ENCODE measurements around the gene MAG.

Gene MAG

DNA sequence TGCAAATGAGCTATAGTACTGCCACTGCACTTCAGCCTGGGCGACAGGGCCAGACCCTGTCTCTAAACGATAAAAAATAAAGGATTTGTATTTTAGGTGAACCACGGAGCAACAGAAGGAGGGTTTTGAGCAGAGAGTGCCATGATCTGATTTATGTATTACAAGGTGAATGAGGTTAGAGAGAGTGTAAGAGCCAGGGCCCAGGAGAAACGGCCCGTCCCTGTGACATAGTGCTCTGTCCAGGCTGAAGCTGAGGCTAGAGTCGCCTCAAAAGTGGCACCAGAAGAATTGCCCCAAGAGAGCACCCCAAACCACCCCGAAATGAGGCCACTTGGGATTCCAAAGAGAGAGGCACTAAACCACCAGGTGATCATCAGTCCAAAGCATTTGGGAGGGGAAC is 16.9 kb downstream of the MAG start:
- H3K9me3 ChIP-seq (ENCODE audit: control insufficient read depth in 5 of 5, low read length in 5 of 5): no peaks in the 10 kb centered on the region
- H3K4me3 ChIP-seq (ENCODE audit: low read depth in 1 of 5, low read length in 5 of 5): no peak overlapping the region
- no peak overlapping the region for H3K27ac ChIP-seq (ENCODE audit: low read depth, low read length)
- peaks cover 0 to 7% (median 0%) of the 10 kb centered on the region in 5 donors for H3K4me1 ChIP-seq (ENCODE audit: control insufficient read depth in 5 of 5, insufficient read depth in 5 of 5, low read length in 5 of 5)
- H3K9ac ChIP-seq (ENCODE audit: low read length in 5 of 5): no peak overlapping the region
- no peaks in the 10 kb centered on the region for H3K36me3 ChIP-seq (ENCODE audit: control insufficient read depth in 5 of 5, insufficient read depth in 5 of 5, low read length in 5 of 5)
- H3K27me3 ChIP-seq (ENCODE audit: control insufficient read depth in 5 of 5, insufficient read depth in 4 of 5, low read length in 5 of 5): peaks cover 3 to 17% (median 7%) of the 10 kb centered on the region in 5 donors

DNA sequence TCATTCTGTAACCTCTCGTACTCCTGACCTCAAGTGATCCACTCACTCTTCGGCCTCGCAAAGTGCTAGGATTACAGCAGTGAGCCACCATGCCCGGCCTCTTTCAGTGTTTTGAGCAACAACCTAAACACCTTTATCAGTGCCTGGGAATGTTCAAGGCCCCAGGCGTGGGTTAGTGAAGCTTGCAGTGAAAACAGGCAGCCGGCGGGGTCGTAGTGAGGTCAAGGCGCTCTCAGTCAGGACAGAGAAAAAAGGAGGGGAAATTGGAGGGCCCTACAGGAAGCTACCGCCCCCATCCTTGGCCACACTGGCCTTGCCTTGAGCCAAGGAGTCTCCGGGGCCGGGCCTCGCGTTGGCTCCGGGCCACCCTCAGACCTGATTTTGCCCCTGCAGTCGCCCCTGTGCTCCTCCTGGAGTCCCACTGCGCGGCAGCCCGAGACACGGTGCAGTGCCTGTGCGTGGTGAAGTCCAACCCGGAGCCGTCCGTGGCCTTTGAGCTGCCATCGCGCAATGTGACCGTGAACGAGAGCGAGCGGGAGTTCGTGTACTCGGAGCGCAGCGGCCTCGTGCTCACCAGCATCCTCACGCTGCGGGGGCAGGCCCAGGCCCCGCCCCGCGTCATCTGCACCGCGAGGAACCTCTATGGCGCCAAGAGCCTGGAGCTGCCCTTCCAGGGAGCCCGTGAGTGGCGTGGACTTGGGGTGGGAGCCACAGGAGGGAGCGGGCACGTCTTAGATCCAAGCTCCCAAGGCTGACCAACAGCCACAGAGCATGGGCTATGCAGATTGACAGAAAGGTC is 17.7 kb downstream of the MAG start:
- peaks cover 0 to 7% (median 0%) of the 10 kb centered on the region in 5 donors for H3K4me1 ChIP-seq (ENCODE audit: control insufficient read depth in 5 of 5, insufficient read depth in 5 of 5, low read length in 5 of 5)
- no peak overlapping the region for H3K4me3 ChIP-seq (ENCODE audit: low read depth in 1 of 5, low read length in 5 of 5)
- H3K27ac ChIP-seq (ENCODE audit: low read depth, low read length): no peak overlapping the region
- H3K9me3 ChIP-seq (ENCODE audit: control insufficient read depth in 5 of 5, low read length in 5 of 5): no peaks in the 10 kb centered on the region
- no peak overlapping the region for H3K9ac ChIP-seq (ENCODE audit: low read length in 5 of 5)
- H3K27me3 ChIP-seq (ENCODE audit: control insufficient read depth in 5 of 5, insufficient read depth in 4 of 5, low read length in 5 of 5): peaks cover 3 to 20% (median 5%) of the 10 kb centered on the region in 5 donors
- H3K36me3 ChIP-seq (ENCODE audit: control insufficient read depth in 5 of 5, insufficient read depth in 5 of 5, low read length in 5 of 5): no peaks in the 10 kb centered on the region

DNA sequence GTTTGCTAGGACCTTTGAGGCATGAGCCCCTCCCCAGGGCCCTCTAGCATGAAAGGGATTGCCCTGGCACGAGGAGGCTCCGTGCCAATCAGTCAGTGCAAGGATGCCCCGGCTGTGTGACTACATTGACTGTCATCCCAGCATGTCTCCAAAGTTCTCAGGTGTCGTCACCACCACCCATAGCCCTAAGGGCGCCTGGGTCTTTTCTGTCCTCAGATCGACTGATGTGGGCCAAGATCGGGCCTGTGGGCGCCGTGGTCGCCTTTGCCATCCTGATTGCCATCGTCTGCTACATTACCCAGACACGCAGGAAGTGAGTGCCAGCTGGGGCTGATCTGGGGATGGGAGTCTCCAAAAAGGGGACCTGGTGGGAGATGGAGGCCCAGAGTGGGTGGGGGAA is 18.4 kb downstream of the MAG start:
- no peak overlapping the region for H3K27ac ChIP-seq (ENCODE audit: low read depth, low read length)
- peaks cover 3 to 17% (median 5%) of the 10 kb centered on the region in 5 donors for H3K27me3 ChIP-seq (ENCODE audit: control insufficient read depth in 5 of 5, insufficient read depth in 4 of 5, low read length in 5 of 5)
- no peak overlapping the region for H3K4me3 ChIP-seq (ENCODE audit: low read depth in 1 of 5, low read length in 5 of 5)
- no peak overlapping the region for H3K9ac ChIP-seq (ENCODE audit: low read length in 5 of 5)
- no peaks in the 10 kb centered on the region for H3K9me3 ChIP-seq (ENCODE audit: control insufficient read depth in 5 of 5, low read length in 5 of 5)
- H3K36me3 ChIP-seq (ENCODE audit: control insufficient read depth in 5 of 5, insufficient read depth in 5 of 5, low read length in 5 of 5): no peaks in the 10 kb centered on the region
- peaks cover 0 to 7% (median 0%) of the 10 kb centered on the region in 5 donors for H3K4me1 ChIP-seq (ENCODE audit: control insufficient read depth in 5 of 5, insufficient read depth in 5 of 5, low read length in 5 of 5)

DNA sequence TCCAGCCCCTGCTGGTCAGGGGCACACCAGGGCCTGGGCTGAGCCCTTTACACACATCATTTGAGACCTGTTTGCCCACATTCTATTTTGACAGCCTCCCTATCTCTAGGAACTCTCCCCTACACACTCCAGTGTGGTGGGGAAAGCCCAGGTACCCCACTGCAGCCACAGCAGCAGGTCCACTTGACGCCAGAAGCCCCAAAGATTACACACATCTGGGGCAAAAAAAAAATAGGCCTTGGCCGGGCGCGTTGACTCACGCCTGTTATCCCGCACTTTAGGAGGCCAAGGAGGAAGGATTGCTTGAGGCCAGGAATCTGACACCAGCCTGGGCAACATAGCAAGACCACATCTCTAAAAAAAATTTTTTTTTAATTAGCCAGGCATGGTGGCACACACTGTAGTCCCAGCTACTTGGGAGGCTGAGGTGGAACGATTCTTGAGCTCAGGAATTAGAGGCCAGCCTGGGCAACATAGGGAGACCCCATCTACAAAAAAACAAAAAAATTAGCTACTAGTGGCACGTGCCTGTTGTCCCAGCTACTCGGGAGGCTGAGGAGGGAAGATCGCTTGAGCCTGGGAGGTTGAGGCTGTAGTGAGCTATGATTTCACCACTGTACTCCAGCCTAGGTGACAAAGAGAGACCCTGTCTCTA is 19.0 kb downstream of the MAG start:
- H3K36me3 ChIP-seq (ENCODE audit: control insufficient read depth in 5 of 5, insufficient read depth in 5 of 5, low read length in 5 of 5): no peaks in the 10 kb centered on the region
- H3K27ac ChIP-seq (ENCODE audit: low read depth, low read length): no peak overlapping the region
- no peak overlapping the region for H3K4me3 ChIP-seq (ENCODE audit: low read depth in 1 of 5, low read length in 5 of 5)
- H3K4me1 ChIP-seq (ENCODE audit: control insufficient read depth in 5 of 5, insufficient read depth in 5 of 5, low read length in 5 of 5): peaks cover 0 to 7% (median 0%) of the 10 kb centered on the region in 5 donors
- H3K27me3 ChIP-seq (ENCODE audit: control insufficient read depth in 5 of 5, insufficient read depth in 4 of 5, low read length in 5 of 5): peaks cover 3 to 14% (median 9%) of the 10 kb centered on the region in 5 donors
- H3K9ac ChIP-seq (ENCODE audit: low read length in 5 of 5): no peak overlapping the region
- H3K9me3 ChIP-seq (ENCODE audit: control insufficient read depth in 5 of 5, low read length in 5 of 5): no peaks in the 10 kb centered on the region

DNA sequence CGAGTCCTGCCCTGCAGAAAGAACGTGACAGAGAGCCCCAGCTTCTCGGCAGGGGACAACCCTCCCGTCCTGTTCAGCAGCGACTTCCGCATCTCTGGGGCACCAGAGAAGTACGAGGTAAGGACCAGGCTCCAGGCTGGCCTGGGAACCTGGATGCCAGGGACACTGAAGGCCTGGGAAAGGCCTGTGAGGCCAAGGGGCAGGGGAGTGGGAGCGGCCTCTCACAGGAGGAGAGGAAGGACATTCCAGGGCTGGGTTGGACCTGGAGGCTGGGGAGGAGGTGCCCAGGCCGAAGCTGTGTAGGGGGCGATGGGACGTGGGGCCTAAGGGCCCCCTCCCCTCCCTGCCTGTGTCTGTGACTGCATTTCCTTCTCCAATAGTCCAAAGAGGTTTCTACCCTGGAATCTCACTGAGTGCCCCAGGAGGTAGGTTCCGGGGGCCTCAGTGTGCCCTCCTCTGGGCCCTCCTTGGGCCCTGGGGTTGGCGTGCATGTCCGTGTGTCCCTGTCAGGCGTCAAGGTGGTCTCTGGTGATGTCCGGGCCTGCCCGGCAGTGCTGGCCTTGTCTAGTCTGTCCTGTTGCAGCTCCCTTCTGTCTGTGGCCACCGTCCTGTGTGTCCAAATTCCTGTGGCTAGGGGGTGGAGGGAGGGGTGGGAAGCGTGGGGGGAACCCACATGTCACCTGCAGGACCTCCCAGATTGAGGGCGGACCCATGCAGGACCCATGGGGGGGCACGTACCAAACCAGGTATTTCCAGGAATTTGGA is 20.1 kb downstream of the MAG start:
- Histone ChIP-seq H3K27me3 (ENCODE audit: control insufficient read depth in 5 of 5, insufficient read depth in 4 of 5, low read length in 5 of 5) (peaks cover 3 to 12% (median 9%) of the 10 kb centered on the region in 5 donors), H3K9ac (ENCODE audit: low read length in 5 of 5) (no peak overlapping the region), H3K27ac (ENCODE audit: low read depth, low read length) (no peak overlapping the region), H3K9me3 (ENCODE audit: control insufficient read depth in 5 of 5, low read length in 5 of 5) (no peaks in the 10 kb centered on the region), H3K36me3 (ENCODE audit: control insufficient read depth in 5 of 5, insufficient read depth in 5 of 5, low read length in 5 of 5) (no peaks in the 10 kb centered on the region), H3K4me1 (ENCODE audit: control insufficient read depth in 5 of 5, insufficient read depth in 5 of 5, low read length in 5 of 5) (peaks cover 0 to 7% (median 0%) of the 10 kb centered on the region in 5 donors), H3K4me3 (ENCODE audit: low read depth in 1 of 5, low read length in 5 of 5) (no peak overlapping the region)

DNA sequence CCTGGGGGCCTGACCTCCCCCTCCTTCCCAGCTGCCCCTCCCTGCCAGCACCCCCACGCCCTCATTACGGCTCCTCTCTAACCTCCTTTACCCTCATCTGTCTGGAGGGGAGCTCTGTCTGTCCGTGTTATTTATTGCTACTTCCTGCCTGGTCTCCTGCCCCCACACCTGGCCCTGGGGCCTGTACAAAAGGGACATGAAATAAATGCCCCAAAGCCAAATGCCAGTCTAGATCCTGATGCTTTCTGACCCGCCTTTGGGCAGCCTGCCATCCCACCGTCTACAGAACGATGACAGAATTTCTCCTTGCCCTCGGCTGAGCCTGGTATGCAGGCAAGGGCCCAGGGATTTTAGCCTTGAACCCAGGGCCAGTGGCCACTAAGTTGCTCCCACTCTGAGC is 21.6 kb downstream of the MAG start:
- H3K27ac ChIP-seq (ENCODE audit: low read depth, low read length): no peak overlapping the region
- H3K4me1 ChIP-seq (ENCODE audit: control insufficient read depth in 5 of 5, insufficient read depth in 5 of 5, low read length in 5 of 5): peaks cover 0 to 17% (median 2%) of the 10 kb centered on the region in 5 donors
- no peak overlapping the region for H3K9ac ChIP-seq (ENCODE audit: low read length in 5 of 5)
- peaks cover 0 to 12% (median 4%) of the 10 kb centered on the region in 5 donors for H3K27me3 ChIP-seq (ENCODE audit: control insufficient read depth in 5 of 5, insufficient read depth in 4 of 5, low read length in 5 of 5)
- H3K36me3 ChIP-seq (ENCODE audit: control insufficient read depth in 5 of 5, insufficient read depth in 5 of 5, low read length in 5 of 5): no peaks in the 10 kb centered on the region
- no peak overlapping the region for H3K4me3 ChIP-seq (ENCODE audit: low read depth in 1 of 5, low read length in 5 of 5)
- H3K9me3 ChIP-seq (ENCODE audit: control insufficient read depth in 5 of 5, low read length in 5 of 5): no peaks in the 10 kb centered on the region

DNA sequence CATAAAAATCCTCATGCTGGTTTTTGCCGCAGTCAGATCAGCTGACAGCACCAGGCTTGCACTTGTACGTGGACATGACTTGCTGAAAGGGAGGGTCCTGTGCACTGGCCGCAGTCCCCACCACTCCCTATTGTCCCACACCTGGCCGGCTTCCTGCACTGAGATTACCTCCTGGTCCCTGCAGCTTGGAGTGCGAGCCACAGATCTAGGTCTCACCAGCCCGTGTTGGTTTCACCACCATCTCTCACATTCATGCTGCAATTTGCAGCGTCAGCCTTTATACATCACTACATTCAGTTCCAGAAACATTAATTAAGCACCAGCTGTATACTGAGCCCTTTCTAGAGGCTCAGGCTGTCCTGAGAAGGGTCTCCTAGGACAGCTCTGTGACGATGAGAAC is 22.1 kb downstream of the MAG start:
- Histone ChIP-seq H3K27me3 (ENCODE audit: control insufficient read depth in 5 of 5, insufficient read depth in 4 of 5, low read length in 5 of 5) (peaks cover 0 to 15% (median 4%) of the 10 kb centered on the region in 5 donors), H3K4me1 (ENCODE audit: control insufficient read depth in 5 of 5, insufficient read depth in 5 of 5, low read length in 5 of 5) (peaks cover 0 to 21% (median 7%) of the 10 kb centered on the region in 5 donors), H3K9ac (ENCODE audit: low read length in 5 of 5) (no peak overlapping the region), H3K9me3 (ENCODE audit: control insufficient read depth in 5 of 5, low read length in 5 of 5) (no peaks in the 10 kb centered on the region), H3K4me3 (ENCODE audit: low read depth in 1 of 5, low read length in 5 of 5) (no peak overlapping the region), H3K27ac (ENCODE audit: low read depth, low read length) (no peak overlapping the region), H3K36me3 (ENCODE audit: control insufficient read depth in 5 of 5, insufficient read depth in 5 of 5, low read length in 5 of 5) (no peaks in the 10 kb centered on the region)

DNA sequence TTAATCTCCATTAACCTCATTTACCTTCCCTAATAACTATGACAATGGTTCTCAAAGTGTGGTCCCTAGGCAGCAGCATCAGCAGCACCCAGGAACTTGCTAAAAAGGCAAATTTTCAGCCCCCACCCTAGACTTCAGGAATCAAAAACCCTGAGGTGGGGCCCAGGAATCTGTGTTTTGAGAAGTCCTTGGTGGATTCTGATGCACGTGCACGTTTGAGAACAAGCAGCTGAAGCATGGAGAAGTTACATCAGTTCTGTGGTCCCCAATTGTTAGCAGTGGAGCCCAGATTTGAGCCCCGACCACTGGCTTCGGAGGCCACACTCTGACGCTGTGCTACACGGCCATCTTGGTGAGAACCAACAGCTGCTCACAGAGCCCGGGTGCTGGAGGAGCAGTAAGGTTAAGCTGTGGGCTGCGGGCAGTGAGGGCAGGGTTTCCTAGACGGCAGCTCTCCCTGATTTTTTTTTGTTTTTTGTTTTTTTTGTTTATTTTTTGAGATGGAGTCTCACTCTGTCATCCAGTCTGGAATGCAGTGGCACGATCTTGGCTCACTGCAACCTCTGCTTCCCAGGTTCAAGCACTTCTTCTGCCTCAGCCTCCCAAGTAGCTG is 23.0 kb downstream of the MAG start:
- H3K9ac ChIP-seq (ENCODE audit: low read length in 5 of 5): no peak overlapping the region
- H3K4me1 ChIP-seq (ENCODE audit: control insufficient read depth in 5 of 5, insufficient read depth in 5 of 5, low read length in 5 of 5): peaks cover under 1 to 20% (median 7%) of the 10 kb centered on the region in 5 donors
- no peak overlapping the region for H3K27ac ChIP-seq (ENCODE audit: low read depth, low read length)
- H3K27me3 ChIP-seq (ENCODE audit: control insufficient read depth in 5 of 5, insufficient read depth in 4 of 5, low read length in 5 of 5): peaks cover 0 to 14% (median 4%) of the 10 kb centered on the region in 5 donors
- H3K36me3 ChIP-seq (ENCODE audit: control insufficient read depth in 5 of 5, insufficient read depth in 5 of 5, low read length in 5 of 5): no peaks in the 10 kb centered on the region
- no peaks in the 10 kb centered on the region for H3K9me3 ChIP-seq (ENCODE audit: control insufficient read depth in 5 of 5, low read length in 5 of 5)
- no peak overlapping the region for H3K4me3 ChIP-seq (ENCODE audit: low read depth in 1 of 5, low read length in 5 of 5)

DNA sequence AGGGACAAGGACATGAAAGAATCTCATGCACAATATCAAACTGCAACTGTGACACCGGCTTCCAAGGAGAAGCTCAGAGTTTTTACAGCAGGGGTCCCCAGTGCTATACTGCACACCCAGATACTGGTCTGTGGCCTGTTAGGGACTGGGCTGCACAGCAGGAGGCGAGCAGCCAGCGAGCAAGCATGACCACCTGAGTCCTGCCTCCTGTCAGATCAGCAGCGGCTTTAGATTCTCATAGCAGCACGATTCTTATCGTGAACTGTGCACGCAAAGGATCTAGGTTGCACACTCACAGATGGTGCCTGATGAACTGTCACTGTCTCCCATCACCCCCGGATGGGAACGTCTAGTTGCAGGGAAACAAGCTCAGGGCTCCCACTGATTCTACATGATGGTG is 23.9 kb downstream of the MAG start:
- peaks cover 5 to 29% (median 7%) of the 10 kb centered on the region in 5 donors for H3K4me1 ChIP-seq (ENCODE audit: control insufficient read depth in 5 of 5, insufficient read depth in 5 of 5, low read length in 5 of 5)
- peaks cover 0 to 18% (median 4%) of the 10 kb centered on the region in 5 donors for H3K27me3 ChIP-seq (ENCODE audit: control insufficient read depth in 5 of 5, insufficient read depth in 4 of 5, low read length in 5 of 5)
- H3K36me3 ChIP-seq (ENCODE audit: control insufficient read depth in 5 of 5, insufficient read depth in 5 of 5, low read length in 5 of 5): no peaks in the 10 kb centered on the region
- no peak overlapping the region for H3K4me3 ChIP-seq (ENCODE audit: low read depth in 1 of 5, low read length in 5 of 5)
- no peaks in the 10 kb centered on the region for H3K9me3 ChIP-seq (ENCODE audit: control insufficient read depth in 5 of 5, low read length in 5 of 5)
- H3K27ac ChIP-seq (ENCODE audit: low read depth, low read length): no peak overlapping the region
- H3K9ac ChIP-seq (ENCODE audit: low read length in 5 of 5): no peak overlapping the region

Data from subcutaneous abdominal adipose tissue (tissue), 5 donors.